Activated CD4-positive, alpha-beta T cell treated with anti-CD3 and anti-CD28 coated beads for 4 hours (primary cell): ENCODE measurements around the gene KCNJ18.
"Not testable (repeated sequence)": the region's sequence is repeated elsewhere in the genome, so short reads cannot be mapped to it uniquely, and the experiment has no call there.

ENCODE experiments used
- DNase-seq, 2 donors: peaks; one replicate each; pipeline ENCODE4 v3.0.0-alpha.2; 2020

KCNJ18 gene

DNA sequence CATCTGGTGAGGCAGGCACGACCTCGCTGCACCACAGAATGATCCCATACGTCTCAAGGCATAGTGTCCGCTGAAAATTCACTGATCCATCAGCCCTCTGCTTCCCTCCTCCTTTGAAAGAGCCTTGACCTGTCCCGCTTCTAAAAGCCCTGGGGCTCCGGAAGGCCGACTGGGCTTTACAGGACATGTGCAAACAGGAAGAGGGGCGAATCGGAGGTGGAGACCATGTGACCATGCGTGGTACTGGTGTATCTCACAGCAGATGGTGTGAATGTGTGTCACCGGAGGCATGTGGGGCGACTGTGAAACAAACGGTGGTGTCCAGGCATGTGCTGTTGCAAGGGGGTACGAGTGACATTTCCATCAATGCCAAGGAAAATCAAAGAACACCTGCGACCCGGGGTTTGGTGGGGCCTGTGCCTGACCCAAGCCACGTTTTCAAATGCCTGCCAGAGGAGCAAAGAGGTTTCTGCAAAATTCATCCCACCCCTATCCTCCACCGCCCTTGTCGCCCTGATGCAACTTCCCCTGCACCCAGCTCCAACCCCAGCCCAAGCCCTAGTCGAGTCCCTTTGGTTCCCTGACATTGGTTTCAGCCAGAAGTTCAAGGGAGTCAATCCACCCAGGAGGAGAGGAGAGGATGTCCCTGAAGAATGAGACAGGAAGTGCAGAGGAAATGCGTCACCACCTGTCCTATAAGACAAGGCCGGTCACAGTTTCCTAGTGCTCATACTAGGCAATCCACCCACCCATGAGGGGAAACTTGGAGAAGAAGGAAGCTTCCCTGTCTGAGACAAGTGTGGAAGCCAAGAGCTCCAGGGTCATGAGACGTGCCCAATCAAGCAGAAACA lies 5.9 kb upstream of the KCNJ18 start:
- no peak for DNase-seq

DNA sequence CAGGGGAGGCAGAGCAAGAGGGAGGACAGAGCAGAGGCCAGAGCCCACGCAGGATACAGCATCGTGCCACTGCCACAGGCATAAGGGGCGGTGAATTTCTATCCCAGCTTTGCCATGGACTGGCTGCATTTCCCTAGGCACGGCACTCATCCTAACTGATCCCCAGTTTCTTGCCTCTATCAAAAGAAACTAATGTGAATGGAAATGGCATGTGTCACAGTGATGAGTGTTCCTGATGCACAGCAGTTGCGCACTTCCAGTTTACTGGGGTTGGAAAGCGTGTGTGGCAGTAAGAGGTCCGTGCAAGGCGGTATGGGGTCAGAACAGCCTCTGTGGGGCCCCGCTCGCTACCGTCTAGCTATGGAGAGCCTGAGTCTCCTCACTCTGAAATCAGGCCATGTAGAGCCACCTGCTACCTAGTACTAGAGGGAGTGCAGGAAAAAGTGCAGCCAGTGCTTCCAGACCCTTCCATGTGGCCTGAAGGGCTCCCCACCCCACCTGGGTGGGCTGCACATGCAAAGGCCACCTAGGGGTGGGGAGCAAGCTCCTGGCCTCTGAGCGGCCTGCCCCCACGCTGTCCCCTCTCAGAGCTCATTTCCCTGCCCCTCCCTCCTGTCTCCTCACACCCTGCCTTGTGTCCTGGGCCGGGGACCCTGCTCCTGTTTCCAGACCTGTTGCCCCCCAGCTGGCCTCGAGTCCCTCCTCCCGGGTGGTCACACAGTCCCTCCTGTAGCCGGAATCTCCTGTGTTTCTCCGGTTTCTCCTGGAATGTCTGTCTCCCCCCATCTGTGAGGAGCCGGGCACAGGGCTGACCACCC lies 5.0 kb upstream of the KCNJ18 start:
- DNase-seq = no peak

DNA sequence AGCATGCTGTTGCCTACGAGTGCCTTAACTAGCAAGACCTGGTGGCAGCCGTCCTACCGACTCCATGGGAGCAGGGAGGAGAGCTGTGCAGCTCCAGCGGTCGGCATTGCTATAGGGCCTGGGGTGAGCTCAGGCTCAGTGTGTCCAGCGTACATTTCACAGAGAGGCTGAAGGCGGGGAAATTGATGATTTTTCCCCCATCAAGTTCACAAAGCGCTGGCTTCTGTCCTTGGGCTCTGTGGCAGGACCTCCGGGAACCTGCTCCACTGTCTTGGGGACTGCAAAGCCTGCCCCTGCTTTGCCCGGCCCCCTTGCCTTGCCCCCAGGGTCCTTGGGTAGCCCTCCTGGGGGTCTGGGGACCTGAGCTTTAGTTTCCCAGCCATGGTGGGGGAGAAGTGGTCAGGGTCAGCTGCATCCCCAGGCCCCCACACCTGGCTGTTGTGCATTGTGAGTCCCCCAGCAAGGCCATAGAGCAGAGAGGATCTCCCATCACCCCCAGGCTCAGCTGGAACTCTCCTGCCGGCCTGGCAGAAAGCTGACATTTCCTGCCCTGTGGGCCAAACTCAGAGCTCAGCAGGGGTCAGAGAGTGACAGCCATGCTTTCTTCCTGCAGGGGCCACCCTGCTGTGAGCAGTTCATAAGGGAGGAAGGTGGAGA lies 3.9 kb upstream of the KCNJ18 start:
- no peak for DNase-seq

DNA sequence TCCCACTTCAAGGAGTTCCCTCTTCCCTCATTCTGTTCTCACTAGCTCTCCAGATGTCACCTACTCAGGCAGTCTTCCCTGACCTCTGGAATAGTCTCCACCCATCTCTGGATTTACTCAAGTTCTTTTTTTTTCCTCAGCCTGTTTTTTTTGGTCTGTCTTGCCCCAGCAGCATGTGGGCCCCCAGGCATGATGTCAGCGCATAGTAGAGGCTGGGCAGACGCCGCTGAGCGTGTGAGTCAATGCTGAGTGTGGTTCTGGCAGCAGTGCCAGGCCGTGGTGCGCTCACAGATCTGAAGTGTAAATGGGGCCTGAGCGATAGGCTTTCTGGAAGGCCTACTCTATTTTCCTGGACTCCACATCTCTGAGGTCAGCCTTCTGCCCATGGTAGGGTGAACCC lies 2.7 kb upstream of the KCNJ18 start:
- DNase-seq = no peak

DNA sequence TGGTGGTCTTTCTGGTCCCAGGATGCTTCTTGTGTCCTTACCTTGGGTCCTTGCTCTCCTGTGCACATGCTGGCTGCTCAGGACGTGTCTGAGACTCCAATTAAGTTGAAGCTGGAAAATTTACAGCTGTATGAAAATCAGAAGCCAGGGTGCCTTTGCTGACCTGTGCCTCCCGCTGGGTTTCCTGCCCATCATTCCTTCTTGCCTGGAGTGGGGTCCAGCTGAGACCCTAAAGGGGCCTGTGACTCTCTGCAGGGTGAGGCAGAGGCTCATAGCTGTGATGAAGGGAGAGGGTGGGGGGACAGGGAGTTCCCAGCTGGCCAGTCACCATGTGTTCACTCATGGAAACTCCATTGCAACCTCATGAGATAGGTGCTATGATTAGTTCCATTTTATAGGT lies 1.5 kb upstream of the KCNJ18 start:
- DNase-seq = not testable (repeated sequence)

DNA sequence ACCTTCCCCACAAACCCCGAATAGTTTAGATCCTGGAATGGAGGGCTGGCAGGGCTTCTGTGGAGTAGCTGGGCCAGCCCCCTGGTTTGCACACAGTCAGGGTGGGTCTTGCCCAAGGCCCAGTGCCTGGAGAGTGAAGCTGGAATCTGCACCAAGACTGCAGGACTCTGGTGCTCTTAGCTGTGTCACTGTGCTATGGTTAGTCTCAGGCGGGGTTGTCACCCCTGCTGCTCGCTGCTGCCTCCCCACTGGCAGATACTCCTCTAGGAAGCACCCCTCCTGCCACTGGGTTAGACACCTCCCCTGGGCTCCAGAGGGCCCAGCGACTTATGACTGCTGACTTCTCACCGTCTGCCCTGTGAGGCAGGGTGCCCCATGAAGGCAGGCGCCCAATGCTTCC lies 842 bp upstream of the KCNJ18 start:
- DNase-seq = not testable (repeated sequence)

DNA sequence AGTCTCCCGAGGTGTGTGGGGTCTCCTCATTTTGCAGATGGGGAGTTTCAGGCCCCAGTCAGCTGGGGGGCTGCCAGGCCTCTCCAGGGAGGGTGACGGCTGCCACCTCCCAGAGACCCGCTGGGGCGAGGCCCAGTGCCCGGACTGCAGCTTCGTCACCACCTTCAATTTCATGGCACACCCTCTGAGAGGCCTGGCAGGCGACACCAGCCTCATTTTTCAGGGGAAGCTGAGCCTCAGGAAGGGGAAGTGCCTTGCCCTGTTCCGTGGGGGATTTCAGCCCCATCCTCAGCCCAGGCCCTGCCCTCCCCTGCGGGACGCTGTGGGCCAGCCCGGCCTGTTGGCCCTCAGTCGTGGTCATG lies 362 bp downstream of the KCNJ18 start:
- DNase-seq = not testable (repeated sequence)

DNA sequence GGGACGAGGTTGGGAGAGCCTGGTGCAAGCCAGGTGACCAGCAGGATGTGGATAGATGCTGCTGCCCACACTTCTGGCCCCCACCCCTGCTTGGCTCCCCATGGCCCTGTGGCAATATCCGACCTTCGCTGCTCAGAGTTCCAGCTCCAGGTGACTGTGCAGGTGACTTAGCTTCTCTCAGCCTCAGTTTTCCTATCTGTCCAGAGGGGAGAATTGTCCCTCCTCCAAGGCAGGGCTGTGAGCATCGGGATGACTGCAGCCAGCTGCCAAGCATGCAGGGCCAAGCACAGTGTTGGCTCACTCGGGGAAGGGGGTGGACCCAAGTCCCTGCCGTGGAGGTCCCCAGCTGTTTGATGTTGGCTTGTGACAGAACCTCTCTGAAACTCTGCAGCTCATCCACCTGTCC lies 1.1 kb downstream of the KCNJ18 start:
- not testable (repeated sequence) for DNase-seq

DNA sequence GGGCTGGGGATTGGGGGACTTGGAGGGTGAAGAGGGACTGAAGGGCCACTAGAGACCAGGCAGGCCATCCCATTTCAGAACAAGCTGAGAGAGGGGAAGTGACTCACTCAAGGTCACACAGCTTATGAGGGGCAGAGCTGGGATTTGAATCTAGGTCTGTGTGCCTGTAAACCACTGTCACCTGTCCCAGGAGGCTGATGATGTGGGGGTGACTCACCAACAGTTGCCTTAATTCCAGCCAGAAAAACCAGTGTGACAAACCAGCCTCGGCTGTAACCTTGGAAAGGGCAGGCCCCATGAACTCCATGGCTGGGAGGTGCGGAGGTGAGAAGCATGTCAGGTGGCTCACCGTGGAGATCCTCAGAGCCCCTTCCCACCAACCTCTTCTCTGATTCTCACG lies 1.6 kb downstream of the KCNJ18 start:
- DNase-seq = not testable (repeated sequence)

DNA sequence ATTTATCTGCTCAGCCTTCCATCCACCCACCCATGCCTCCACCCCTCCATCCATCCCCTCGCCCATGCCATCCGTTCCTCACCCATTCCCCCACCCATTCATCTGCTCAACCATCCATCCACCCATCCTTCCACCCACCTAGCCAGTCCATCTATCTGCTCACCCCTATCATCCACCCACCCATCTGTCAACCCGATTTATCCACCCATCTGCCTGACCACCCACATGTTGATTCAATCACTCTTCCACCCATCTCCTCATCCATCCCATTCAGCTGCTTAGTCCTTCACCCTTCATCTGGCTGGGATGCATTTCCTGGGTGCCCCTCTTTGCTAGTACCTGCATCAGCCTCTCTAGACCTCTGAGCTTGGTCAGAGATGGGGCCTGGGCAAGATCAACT lies 3.9 kb downstream of the KCNJ18 start:
- not testable (repeated sequence) for DNase-seq

DNA sequence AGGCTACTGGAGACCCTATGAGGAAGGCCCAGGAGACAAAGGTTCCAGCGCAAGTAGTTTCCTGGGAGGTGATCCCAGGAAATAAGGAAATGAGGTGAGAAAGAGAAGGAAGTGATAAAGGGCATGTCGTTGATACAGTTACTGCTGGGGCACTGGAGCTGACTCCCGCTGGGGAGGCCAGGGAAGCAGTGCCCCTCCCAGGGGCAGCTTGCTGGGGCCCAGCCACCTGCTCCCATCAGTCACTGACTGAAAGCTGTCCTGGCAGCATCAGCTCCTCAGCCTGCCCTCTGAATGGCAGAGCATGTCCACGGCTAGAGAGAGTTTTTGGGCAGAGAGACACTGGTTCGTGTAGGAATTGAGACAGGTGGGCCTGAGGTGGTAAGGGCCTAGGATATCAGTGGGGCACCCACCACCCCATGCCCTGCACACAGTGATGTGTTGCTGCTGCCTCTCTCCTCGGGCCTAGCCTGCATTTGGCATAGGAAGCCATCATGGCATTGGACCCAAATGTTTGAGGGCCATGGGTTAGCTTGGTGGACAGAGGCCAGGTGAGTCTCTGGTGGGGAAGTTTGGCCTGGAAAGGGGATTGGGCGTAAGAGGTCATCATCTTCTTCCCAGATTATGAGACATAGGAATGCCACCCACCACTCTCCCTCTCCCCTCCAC lies 4.7 kb downstream of the KCNJ18 start:
- not testable (repeated sequence) for DNase-seq

DNA sequence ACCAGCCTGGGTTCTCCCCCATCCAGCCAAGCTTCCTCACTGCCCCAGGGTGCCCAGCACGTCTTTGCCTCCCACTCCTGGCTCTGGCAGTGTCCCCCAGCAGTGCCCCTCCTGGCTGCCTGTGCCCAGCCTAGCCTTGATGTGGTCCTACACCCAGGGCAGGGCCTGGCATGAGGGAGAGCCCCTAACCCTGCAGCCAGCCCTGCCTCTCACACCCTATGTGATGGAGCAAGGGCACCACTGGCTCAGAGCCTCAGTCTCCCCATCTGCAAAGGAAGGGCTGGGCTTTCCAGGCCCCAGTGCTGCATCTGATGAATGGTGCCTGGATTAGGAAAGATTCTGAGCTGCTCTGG lies 5.2 kb downstream of the KCNJ18 start:
- not testable (repeated sequence) for DNase-seq

DNA sequence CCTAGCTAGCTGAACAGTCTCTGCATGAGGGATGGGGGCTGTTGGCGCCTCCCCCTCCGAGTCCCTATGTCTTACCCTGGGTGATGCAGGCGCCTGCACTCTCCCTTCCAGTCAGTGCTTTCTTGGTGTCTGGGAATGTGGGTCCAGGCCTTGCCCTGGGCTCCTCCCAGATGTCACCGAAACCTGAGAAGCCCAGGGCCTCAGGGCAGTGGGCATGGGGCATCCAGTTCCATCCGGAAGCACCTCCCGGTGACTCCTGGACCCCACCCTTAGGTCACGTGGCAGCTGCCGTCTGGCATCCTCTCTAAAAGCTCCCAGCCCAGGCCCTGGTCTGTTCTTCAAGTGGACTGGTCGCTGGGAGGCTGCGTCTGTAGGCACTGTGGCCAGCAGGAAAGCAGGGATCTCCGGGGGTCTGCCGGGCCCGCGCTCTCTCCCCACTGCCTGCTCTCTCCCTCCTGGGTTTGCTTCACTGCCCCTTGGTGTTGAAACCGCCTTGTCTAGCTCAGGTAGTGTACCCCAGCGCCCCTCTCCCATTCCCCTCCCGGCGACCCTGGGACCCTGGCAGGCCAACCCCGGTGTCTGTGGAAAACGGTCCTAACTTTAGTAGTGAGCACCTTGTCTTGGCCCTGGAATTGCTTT lies 6.2 kb downstream of the KCNJ18 start:
- DNase-seq = not testable (repeated sequence)

DNA sequence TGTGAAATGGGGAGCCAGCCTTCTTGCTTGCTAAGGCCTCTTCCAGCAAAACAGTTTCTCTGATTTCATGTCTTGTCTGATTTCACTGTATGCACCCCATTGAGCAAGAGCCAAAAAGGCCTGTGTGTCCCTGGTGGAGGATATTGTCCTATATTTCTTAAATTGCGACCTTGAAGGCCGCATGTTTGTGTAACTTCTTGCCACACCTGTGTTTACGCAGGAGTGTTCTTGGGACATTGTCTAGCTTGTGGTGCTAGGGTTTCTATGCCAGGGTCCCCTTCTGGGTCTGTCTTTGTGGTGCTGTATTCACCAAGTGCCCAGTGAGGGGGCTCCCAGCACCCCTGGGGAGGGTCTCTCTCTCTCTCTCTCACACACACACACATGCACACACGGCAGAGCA lies 6.8 kb downstream of the KCNJ18 start:
- not testable (repeated sequence) for DNase-seq

DNA sequence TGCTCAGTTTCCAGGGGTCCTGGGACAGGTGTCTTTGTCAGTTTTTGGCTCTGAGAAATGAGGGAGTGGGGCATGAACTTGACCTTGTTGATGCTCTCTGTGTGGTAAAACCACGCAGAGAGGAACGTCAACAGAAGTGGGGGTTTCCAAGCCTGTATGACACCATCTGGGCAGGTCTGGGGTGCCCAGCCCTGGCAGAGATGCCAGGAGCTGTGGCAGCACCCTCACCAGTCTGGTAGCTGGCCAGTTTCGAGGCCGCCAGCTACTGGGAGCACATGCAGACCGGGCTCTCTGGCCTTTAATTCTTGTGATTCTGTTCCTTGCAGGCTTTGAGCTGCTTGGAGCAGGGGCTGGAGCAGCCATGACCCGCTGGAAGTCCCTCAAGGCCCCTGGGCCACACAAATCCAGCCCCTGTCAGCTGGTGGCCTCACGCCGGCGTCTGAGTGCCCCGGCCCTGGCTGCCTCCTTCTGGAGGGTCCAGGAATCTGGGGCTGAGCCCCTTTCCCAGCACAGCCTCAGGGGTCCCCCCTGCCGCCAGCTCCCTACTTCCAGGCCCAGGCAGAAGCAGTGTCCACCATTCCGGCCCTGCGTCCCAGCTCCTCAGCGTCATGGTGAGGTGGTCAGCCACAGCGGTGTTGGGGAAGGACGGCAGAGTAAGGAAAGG lies 7.4 kb downstream of the KCNJ18 start:
- not testable (repeated sequence) for DNase-seq

DNA sequence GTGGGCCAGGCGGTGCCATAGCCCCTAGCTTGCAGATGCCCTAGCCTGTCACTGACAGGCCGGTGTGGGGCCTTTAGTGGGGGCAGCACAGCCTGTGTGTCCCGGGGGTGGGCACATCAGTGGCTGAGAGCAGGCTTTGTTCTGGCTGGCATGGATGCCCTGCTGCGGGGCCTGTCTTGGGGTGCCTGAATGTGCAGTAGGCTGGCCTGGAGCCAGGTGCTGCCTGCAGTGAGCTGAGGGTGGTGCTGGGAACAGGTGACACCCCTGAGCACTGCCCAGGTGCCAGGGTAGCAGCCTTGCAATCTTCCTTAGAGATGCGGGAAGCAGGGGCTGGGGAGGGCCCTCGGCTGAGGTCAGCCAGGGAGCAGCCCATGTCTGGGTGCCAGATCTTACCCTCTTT lies 8.8 kb downstream of the KCNJ18 start:
- DNase-seq = not testable (repeated sequence)

DNA sequence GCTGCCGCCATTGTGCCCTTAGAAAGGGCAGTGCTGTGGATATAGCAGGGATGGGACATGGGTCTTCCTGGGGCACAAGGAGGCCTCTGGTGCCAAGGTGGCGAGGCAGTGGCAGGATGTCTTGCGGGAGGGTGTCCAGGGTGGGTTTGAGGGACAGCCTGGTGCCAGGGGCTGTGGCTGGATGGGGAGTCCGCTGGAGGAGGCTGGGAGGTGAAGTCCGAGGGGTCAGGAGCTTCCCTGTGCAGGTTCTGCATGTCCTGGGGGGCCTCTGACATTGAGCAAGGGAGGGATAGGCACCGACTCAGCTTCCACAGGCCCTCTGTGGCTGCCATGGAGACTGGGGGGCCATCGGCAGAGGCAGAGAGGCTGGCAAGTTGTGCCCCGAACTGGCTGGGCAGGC lies 9.7 kb downstream of the KCNJ18 start:
- not testable (repeated sequence) for DNase-seq

DNA sequence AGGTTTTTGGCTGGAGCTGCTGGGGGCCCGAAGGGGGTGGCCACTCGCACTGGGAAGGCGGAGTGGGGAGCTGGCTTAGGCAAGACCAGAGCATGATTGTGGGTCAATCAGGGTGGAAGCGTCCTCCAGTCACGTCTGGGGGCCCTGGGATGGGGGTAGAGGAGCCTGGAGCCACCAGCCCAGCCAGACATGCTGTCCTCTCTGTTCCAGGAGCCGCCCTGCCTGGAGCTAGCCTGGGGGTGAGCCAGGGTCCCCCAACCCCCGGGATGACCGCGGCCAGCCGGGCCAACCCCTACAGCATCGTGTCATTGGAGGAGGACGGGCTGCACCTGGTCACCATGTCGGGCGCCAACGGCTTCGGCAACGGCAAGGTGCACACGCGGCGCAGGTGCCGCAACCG lies 10.2 kb downstream of the KCNJ18 start:
- not testable (repeated sequence) for DNase-seq

DNA sequence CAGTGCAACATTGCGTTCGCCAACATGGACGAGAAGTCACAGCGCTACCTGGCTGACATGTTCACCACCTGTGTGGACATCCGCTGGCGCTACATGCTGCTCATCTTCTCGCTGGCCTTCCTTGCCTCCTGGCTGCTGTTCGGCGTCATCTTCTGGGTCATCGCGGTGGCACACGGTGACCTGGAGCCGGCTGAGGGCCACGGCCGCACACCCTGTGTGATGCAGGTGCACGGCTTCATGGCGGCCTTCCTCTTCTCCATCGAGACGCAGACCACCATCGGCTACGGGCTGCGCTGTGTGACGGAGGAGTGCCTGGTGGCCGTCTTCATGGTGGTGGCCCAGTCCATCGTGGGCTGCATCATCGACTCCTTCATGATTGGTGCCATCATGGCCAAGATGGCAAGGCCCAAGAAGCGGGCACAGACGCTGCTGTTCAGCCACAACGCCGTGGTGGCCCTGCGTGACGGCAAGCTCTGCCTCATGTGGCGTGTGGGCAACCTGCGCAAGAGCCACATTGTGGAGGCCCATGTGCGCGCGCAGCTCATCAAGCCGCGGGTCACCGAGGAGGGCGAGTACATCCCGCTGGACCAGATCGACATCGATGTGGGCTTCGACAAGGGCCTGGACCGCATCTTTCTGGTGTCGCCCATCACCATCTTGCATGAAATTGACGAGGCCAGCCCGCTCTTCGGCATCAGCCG lies 10.8 kb downstream of the KCNJ18 start:
- not testable (repeated sequence) for DNase-seq

DNA sequence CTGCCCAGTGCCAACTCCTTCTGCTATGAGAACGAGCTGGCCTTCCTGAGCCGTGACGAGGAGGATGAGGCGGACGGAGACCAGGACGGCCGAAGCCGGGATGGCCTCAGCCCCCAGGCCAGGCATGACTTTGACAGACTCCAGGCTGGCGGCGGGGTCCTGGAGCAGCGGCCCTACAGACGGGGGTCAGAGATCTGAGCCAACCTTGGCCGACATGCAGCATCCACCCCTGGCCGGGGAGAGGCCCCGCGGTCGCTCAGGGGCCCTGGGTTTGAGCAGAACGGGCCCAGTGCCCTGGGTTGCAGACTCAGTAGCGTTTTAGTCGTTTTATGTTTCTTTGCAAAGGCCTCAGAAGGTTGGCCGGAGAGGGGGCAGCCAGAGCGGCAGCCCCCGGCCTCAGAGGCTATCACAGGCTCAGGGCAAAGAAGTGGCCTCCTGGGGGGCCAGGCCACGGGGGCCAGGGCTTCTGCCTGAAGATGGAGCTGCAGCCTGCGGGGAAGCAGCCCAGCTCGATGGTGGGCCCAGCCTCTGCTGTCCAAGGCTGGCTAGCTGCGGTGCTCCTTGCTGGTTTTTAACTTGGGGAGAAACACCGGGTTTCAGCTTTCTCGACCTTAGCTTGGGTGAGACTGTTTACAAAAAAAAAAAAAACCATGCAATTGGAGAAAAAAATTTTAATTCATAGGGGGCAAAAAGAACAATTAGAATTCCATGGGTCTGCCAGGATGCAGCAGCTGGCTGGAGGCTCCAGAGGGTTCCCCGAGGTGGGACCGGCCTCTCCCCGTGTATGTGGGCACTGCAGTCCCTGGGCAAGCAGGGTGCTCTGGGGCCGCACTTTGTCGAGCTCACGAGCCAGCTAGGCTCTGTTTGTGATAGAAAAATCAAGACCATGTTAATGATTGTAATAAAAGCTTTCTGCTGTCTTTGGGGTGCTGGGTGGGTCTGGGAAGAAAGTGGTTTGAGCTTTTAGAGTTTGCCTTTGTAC lies 11.9 kb downstream of the KCNJ18 start:
- DNase-seq = not testable (repeated sequence)
